Testis (tissue), 3 donors: ENCODE results near the gene KCNJ10. TPM values are rescaled to one million over a fixed set of nuclear protein-coding genes. Genes with fewer than 3 reads are reported as not detected.

Experiments used
- DNase-seq: peaks from one replicate; pipeline ENCODE4 v3.0.0-alpha.2; 2019
- H3K27ac ChIP-seq, 2 donors: fragments of 200-600 bp; sonication (generic); one replicate each; pipeline ENCODE4 v1.5.1; 2019
- H3K27me3 ChIP-seq: fragments of 200-600 bp; sonication (generic); one replicate; pipeline ENCODE4 v1.5.1; 2019
- H3K36me3 ChIP-seq: fragments of 200-600 bp; sonication (generic); one replicate; pipeline ENCODE4 v1.5.1; 2017; ENCODE audit warnings: low read depth; ENCODE audit errors: missing control alignments
- H3K4me1 ChIP-seq: fragments of 200-600 bp; sonication (generic); one replicate; pipeline ENCODE4 v1.5.1; 2019
- H3K4me3 ChIP-seq, 2 donors: fragments of 200-600 bp; sonication (generic); one replicate each; pipeline ENCODE4 v1.5.1; 2017 to 2019
- H3K9me3 ChIP-seq: fragments of 200-600 bp; sonication (generic); one replicate; pipeline ENCODE4 v1.5.1; 2017
- CTCF ChIP-seq, 3 experiments: fragments of 450-650 bp in 2 of 3; fragments of 200-600 bp in 1 of 3; sonication (generic) in 1 of 3; IDR thresholded peaks; one replicate each; pipeline ENCODE4 v1.5.1; 2016 to 2019; ENCODE audit warnings: antibody characterized with exemption in 3 of 3, mild to moderate bottlenecking in 2 of 3, moderate library complexity in 1 of 3
- POLR2A ChIP-seq: fragments of 450-650 bp; IDR thresholded peaks from one replicate; pipeline ENCODE4 v1.6.1; 2017; ENCODE audit warnings: antibody characterized with exemption, mild to moderate bottlenecking, moderate library complexity
- WGBS, 2 donors: methylation state at CpG; one replicate each; pipeline ENCODE4 v1.1.5; 2018; 5-methylcytosine and 5-hydroxymethylcytosine counted together
- intact Hi-C: fragments of 100-400 bp; cut with DNase I; formaldehyde crosslinking; loops from one replicate; pipeline ENCODE4 v1.15.1; 2023; ENCODE audit warnings: low total_unique reads
- polyA plus RNA-seq: library from polyadenylated mRNA; stranded (reverse); fragments of 350-450 nt; fragmentation: Illumina TruSeq; extraction: RNeasy Lipid Tissue Mini Kit (QIAGEN cat#74804); gene quantifications from one replicate; pipeline ENCODE4 v1.2.3, GENCODE V29; 2014; ENCODE audit warnings: low read depth, low replicate concordance; ENCODE audit not compliant: insufficient read depth
- total RNA-seq, 2 donors: library from RNA; depleted of rRNA; stranded (reverse); fragments of >200 nt; gene quantifications; one replicate each; pipeline ENCODE4 v1.2.3, GENCODE V29; 2016

KCNJ10 gene
- total and polyA plus RNA-seq, 3 donors from 2014 or later, result 0.79 to 1.9 (median 1.5) TPM

GRCh38 chr1:160097151-160097910 lies 27.4 kb upstream of the KCNJ10 start:
- peaks cover 31% of the 10 kb centered on the region for H3K4me1 ChIP-seq
- intact Hi-C loops, result no loop called here
- no peaks in the 10 kb centered on the region for H3K9me3 ChIP-seq
- TF ChIP-seq POLR2A, result no peak
- TF ChIP-seq CTCF (IDR thresholded peaks at IDR 0.05), result no peak
- peak overlapping the region; percentile 78 to 94 for H3K4me3 ChIP-seq
- H3K27me3 ChIP-seq, result no peaks in the 10 kb centered on the region
- no peak for DNase-seq
- no peaks in the 10 kb centered on the region for H3K36me3 ChIP-seq
- no peak overlapping the region for H3K27ac ChIP-seq
- 62 to 63% methylated on average over 5 of the region's 5 CpGs for WGBS, 2 donors

DNA sequence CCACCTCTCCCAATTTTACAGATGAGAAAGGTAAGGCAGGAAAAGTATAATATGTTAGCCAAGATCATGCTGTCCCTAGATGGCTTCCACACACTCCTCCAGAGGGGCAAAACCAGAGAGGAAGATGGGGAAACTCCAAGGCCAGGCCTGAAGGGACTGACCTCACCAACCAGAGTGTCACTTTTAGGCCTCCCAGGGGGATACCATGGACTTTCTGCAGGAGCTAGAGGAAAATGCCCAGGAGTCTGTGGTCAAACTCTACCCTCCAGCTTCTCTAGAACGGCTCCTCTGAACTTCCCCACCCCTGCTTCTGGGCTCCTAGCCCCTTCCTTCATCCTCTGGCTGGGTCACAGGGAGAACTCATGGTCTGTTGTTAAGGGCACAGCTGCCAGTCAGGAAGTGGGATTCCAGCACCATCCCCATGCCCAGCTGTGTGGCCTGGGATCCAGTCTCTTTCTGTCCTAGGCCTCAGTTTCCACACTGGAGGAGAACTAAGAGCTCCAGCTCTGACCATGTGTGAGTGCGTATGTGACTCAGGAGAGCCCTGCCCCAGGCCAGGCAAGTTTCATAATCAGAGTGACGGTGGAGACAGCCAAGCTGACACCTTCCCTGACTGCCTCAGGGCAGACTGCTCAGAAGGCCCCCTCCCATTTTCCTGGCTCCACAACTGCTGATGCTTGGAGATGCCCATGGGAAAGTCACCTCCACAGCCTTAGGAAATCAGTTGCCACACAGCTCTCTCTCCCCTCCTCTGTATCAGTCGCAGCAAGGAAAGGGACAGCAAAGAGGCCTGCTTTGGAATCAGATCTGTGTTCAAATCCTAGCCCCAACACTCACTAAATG lies 26.5 kb upstream of the KCNJ10 start:
- TF ChIP-seq POLR2A, result no peak
- H3K27ac ChIP-seq, result no peak overlapping the region
- no peaks in the 10 kb centered on the region for H3K27me3 ChIP-seq
- no peaks in the 10 kb centered on the region for H3K9me3 ChIP-seq
- no peak for DNase-seq
- 76 to 82% methylated on average over 4 of the region's 4 CpGs for WGBS, 2 donors
- H3K4me1 ChIP-seq, result peaks cover 23% of the 10 kb centered on the region
- H3K36me3 ChIP-seq, result no peaks in the 10 kb centered on the region
- intact Hi-C loops, result no loop called here
- no peak overlapping the region for H3K4me3 ChIP-seq

DNA sequence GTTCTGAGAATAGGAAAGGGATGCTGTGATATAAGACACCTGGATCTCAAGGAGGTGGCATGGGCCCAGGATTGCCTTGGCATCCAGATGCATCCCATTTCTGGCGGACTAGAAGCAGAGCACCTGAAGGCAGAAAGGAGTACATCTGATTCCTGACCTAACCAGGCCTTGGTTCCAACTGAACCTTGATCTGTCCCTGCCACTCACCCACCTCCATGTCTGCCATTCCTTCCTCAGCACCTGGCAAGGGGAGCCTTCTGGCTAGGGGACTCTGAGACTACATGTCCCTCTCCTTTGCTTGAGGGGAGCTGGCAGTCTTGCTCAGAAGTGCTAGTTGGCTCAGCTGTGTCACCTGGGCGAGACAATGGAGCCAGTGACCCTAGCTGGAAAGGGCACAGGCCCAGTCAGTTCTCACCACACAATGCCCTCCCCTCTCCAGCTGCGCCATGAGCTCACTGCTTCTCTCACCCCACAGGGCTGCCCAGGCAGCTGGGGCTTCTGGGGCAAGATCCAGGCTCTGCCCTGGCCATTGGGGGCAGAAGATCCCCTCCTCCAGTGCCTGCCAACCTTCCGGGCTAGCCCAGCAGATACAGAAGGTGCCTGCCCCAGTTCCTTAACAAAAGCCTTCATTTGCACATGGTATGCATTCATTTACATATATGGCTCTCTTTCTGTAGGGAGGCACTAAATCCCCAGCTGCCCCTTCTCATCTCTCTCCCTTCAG lies 25.6 kb upstream of the KCNJ10 start:
- WGBS, 2 donors, result 94% methylated on average over 4 of the region's 4 CpGs
- no peaks in the 10 kb centered on the region for H3K36me3 ChIP-seq
- no peak for DNase-seq
- no peaks in the 10 kb centered on the region for H3K27me3 ChIP-seq
- H3K27ac ChIP-seq, result no peak overlapping the region
- intact Hi-C loops, result no loop called here
- H3K9me3 ChIP-seq, result no peaks in the 10 kb centered on the region
- H3K4me1 ChIP-seq, result peaks cover 18% of the 10 kb centered on the region
- no peak for TF ChIP-seq POLR2A
- TF ChIP-seq CTCF (IDR thresholded peaks at IDR 0.05), result no peak
- H3K4me3 ChIP-seq, result no peak overlapping the region

GRCh38 chr1:160094806-160095205 lies 24.8 kb upstream of the KCNJ10 start:
- Histone ChIP-seq H3K36me3 (no peaks in the 10 kb centered on the region), H3K27me3 (no peaks in the 10 kb centered on the region), H3K27ac (no peak overlapping the region), H3K4me1 (peaks cover 18% of the 10 kb centered on the region), H3K4me3 (no peak overlapping the region), H3K9me3 (no peaks in the 10 kb centered on the region)
- no peak for DNase-seq
- intact Hi-C loops, result no loop called here
- TF ChIP-seq POLR2A, result no peak
- no peak for TF ChIP-seq CTCF (IDR thresholded peaks at IDR 0.05)
- WGBS, 2 donors, result 88 to 93% methylated on average over 11 to 14 of the region's 14 CpGs

DNA sequence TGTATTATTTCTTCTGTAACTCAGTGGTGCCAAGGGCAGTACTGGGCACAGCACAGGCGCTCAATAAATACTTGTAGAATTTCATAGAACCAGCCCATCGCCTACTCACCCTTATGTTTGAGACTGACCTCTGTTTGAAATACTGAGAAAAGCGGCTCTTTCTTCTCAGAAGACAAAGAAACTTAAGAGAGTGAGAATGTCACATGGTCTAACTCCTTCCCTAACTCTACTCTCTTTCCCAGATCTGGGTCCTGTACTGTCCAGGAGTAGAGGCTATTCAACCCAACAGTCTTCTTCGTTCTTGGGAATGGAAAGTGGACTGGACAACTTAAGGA lies 24.3 kb upstream of the KCNJ10 start:
- Histone ChIP-seq H3K4me1 (peaks cover 17% of the 10 kb centered on the region), H3K27ac (no peak overlapping the region), H3K9me3 (no peaks in the 10 kb centered on the region), H3K27me3 (no peaks in the 10 kb centered on the region), H3K36me3 (no peaks in the 10 kb centered on the region), H3K4me3 (no peak overlapping the region)
- intact Hi-C loops, result no loop called here
- DNase-seq, result no peak
- 77 to 85% methylated on average over 4 of the region's 4 CpGs for WGBS, 2 donors
- TF ChIP-seq CTCF (IDR thresholded peaks at IDR 0.05) (no peak), POLR2A (no peak)
